Astrocyte (in vitro differentiated cells and primary cell): Measurements from ENCODE around the gene HBS1L.

Experiments
- CTCF ChIP-seq: IDR thresholded peaks from 2 replicates; pipeline ENCODE4 v1.5.1; 2011; ENCODE audit warnings: low read depth, mild to moderate bottlenecking, inconsistent platforms, low read length, moderate library complexity; ENCODE audit not compliant: insufficient read depth
- EZH2 ChIP-seq: IDR thresholded peaks from 2 replicates; pipeline ENCODE4 v1.6.1; 2012; ENCODE audit warnings: mild to moderate bottlenecking, low read length, inconsistent platforms; ENCODE audit not compliant: insufficient read depth

- TF ChIP-seq CTCF (no peak), EZH2 (no peak)
These were observed 36.6 kb downstream of the HBS1L start for GRCh38 chr6:135018052-135018451.
